Fibroblast of skin of right biceps (primary cell): ENCODE measurements around the gene RAB15.
A peak's percentile ranks its signal among the peaks of the same experiment; 100 is the strongest.

Experiments used
- DNase-seq: peaks from one replicate; pipeline ENCODE4 v3.0.0-alpha.2; 2013

The RAB15 gene

GRCh38 chr14:64971943-64972791 lies at the start of gene RAB15:
RAB15 (minus strand) TSS chr14:64972336; CDS start chr14:64972076, 260 bp downstream.
- peak; percentile 41 for DNase-seq

DNA sequence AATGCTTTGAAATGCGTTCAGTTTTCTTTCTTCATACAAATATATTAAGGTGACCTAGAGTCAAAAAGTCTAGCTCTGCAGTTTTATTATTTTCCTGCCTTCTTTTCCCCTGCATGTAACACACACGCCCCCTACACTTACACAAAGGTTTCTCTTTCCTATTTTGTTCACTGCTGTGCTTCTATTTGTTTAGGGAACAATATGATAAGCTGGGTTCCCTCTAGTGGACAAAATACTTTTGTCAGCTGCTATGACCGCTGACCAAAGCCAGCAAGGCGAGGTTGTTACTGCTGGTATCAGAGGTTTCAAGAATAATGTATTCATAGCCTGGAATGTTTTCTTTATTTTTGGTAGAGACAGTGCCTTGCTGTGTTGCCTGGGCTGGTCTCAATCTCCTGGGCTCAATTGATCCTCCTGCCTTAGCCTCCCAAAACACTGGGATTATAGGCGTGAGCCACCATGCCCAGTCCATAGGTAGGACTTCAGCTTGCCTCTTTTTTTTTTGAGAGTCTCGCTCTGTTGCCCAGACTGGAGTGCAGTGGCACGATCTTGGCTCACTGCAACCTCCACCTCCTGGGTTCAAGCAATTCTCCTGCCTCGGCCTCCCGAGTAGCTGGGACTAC lies 47.9 kb upstream of the RAB15 start:
- DNase-seq: peak; percentile 72

- no peak for DNase-seq
Measured at GRCh38 chr14:65016471-65016870, 44.3 kb upstream of the RAB15 start.

GRCh38 chr14:65015391-65015790 lies 43.3 kb upstream of the RAB15 start:
- DNase-seq: no peak

GRCh38 chr14:65012353-65012752 lies 40.2 kb upstream of the RAB15 start:
- no peak for DNase-seq

DNA sequence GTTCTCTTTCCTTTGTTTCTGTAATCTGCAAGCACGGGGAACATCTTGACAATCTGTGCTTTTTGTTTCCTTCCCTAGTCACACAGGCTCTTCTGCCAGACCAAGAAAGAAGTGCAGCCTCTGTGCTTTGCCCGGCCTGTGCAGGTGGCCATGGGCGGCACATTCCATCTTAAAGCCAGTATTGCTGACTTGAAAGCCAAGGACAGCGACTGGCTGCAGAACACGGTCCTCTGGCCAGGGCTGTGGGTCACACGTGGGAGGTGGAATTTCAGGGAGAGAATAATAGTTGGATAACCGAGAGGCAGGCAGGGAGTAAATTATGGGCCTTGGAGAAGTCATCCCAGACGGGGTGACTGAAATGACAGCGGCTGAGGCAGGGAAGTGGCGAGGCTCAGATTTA lies 39.4 kb upstream of the RAB15 start:
- DNase-seq: no peak

DNA sequence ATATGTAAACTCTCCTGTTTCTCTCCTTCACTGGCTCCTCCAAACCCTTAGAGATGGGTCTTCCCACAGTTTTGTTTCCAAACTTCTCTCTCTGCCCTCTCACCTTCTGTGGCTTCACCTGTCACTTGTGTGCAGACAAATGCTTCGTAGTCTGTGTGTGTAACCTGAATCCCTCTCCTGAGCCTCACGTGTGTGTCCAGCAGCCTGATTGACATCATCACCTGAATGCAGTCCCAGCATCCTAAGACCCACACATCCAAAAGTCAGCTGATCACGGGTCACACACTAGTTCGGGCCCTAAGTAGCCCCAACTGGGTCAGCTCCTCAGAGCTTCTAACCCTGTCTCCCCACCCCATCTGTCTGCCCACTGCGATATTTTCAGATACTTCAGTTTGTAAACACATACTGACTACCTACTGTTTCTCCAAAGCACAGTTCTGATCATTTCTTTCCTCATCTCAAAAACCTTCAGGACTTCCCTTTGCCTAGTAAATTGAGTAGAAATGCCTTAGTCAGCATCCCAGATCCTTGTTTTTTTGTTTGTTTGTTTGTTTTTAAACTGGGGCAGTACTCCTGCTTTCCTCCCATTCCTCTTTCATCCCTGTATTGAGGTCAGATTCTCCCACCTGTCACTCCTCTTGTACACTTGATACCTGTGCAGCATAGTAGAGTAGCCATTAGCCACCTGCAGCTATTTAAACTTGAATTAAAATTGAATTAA lies 38.2 kb upstream of the RAB15 start:
- DNase-seq: no peak

GRCh38 chr14:65007202-65007601 lies 35.1 kb upstream of the RAB15 start:
- no peak for DNase-seq

DNA sequence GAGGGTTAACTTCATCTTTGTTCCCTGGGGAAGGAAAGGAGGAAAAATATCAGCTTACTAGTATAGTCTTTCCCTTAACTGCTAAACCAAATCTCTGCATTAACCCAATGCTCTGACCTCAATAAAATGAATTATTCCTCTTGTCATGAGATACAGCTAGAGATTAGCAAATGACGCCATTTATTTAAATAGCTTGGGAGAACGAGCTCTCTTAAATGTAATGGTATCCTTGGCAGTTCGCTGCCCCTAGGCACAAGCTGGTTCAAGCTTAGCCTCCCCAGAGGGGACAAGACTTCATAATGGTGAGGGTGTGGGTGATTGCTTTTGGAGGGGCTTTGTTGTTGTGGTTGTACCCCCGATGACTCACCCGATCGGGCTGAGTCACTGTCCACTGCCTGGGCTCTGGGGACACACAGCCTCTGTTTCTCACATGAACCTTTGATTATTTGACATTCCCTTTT lies 34.2 kb upstream of the RAB15 start:
- no peak for DNase-seq

- no peak for DNase-seq
Measured at GRCh38 chr14:65003394-65003793, 31.3 kb upstream of the RAB15 start.

DNA sequence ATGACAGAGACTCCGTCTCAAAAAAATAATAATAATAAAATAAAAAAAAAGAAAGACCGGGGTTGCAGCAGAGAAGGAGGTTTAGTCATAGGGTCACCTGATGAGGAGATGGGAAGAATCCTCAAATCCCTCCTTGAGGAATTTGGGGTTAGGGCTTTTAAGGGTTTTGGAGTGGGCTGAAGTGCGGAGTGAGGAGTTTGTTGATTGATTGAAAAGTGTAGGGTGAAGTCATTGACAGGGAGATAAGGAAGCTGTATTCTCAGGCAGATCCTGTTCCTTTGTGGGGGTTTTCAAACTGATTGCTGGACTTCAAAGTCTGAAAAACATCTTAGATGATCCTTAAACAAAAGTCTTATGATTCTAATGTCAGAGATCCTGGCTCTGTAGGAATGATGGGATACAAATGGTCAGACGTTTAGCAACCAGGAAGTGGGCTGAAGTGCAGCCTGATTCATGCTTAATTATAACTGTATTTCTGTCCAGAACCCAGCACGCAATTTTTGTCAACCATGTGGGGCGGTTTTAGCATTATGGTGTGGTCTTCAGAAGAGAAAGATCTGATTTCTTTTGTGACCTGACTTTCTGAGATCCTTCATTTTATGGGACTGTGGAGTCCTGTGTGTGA lies 30.6 kb upstream of the RAB15 start:
- DNase-seq: peak; percentile 72

- DNase-seq: peak; percentile 34
Measured at GRCh38 chr14:65001723-65002122, 29.6 kb upstream of the RAB15 start.

- peak; percentile 80 for DNase-seq
Measured at GRCh38 chr14:65000898-65001591, 28.9 kb upstream of the RAB15 start.

DNA sequence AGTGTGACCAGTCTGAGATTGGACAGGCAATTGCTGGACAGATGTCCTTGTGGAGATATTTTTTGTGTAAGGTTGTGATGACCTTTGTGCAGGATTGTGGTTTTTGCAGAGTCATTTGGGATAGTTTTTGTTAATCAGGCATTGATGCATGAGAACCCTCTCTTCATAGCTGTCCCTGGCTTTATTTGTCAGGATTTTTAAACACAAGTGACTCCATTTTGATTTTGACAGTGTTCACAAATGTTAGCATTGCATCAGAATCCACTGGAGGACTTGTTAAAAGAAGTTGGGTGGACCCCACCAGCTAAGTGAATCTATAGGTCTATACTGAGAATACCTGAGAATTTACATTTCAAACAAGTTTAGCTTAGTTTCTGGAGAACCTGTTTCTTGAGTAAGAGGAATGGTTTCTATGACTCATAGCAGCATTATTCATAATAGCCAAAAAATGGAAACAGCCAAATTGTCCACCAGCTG lies 26.4 kb upstream of the RAB15 start:
- no peak for DNase-seq

DNA sequence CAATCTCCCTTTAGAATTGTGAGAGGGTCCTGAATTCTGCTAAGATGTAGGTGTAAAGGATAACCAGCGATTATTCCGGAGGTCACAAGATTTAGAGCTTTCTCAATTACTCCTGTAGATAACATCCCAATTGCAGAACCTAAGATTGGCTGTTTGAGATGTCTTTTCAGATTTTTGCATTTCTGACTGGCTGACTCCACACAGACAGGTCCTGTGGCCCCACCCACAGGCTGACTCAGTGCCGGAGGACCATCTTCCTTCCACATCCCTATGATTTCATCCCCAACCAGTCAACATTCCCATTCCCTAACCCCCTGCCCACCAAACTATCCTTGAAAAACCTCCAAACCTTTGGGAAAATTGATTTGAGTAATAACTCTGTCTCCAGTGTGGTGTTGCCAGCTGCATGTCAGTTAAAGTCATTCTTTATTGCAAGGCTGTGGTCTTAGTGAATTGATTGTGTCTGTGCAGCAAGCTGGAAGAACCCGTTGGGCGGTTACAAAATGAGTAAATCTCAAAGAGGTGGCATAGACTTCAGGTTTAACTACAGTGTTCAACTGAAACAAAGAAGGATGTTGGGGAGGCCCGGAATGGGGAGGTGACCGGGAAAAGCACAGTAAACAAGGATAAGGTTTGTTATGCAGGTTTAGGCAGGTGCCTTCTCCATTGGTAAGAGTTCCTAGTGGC lies 25.1 kb upstream of the RAB15 start:
- DNase-seq: no peak

DNA sequence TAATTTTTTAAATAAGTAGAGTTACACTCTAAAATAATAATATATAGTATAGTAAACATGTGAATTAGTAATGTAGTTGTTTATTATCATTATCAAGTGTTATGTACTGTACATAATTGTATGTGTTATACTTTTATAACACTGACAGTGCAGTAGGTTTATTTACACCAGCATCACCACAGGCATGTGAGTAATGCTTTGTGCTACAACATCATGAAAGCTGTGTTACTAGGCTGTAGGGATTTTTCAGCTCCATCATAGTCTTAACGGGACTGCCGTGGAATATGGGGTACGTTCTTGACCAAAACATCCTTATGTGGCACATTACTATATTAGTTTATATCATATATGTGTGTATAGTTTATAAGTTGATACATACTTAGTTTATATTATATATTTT lies 23.2 kb upstream of the RAB15 start:
- no peak for DNase-seq

- no peak for DNase-seq
Measured at GRCh38 chr14:64994540-64994939, 22.4 kb upstream of the RAB15 start.

GRCh38 chr14:64993266-64993930 lies 21.3 kb upstream of the RAB15 start:
- DNase-seq: no peak

GRCh38 chr14:64992328-64992885 lies 20.3 kb upstream of the RAB15 start:
- DNase-seq: no peak

DNA sequence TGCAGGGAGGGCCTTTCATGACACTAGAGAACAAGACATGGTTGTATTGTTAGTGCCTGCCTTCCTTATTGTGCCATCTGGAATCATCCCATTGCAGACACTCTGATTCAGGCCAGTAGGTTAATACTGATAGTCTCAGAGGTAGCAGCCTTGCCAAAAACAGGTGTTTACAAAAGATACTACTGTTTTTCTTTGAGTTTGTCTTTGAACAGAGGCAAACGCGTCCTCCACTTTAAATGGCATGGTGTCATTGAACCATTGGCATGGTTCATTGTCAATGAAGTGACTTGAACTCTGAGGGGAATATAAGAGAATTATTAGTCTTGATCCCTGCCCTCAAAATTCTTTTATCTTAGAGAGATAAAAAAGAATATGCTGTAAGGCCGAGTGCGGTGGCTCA lies 18.8 kb upstream of the RAB15 start:
- no peak for DNase-seq

- DNase-seq: no peak
Measured at GRCh38 chr14:64990296-64990695, 18.2 kb upstream of the RAB15 start.
